GM08714 (cell line): ENCODE measurements around the gene IGF1R.

ENCODE experiments used
- H3K4me3 ChIP-seq: fragments of 200-500 bp; sonication (Bioruptor generic); 2 replicates; pipeline ENCODE4 v1.5.1; 2014; ENCODE audit warnings: mild to moderate bottlenecking, low read length, inconsistent platforms
- ZNF274 ChIP-seq: IDR thresholded peaks from 2 replicates; pipeline ENCODE4 v1.6.1; 2012; ENCODE audit warnings: mild to moderate bottlenecking, low read depth, low read length

IGF1R gene

DNA sequence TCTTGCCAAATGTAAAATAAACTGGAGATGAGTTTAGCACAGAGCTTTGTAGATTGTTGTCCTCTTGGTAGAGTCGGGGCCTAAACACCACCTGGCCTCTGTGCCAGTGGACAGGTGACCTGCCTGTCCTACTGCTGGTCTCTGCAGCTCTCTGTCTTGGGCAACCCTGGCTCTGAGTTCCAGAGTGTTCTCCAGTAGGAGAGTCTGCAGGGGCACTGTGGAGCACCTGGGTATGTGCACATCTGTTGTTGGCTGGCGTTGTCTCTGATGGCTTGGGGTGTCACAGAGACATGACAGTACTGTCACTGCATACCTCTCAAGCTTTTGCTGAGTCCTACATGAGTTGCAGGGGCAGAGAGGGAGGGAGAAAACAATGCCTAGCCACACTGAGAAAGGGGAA, 112.6 kb downstream of the IGF1R start:
- no peak for TF ChIP-seq ZNF274
- H3K4me3 ChIP-seq: no peak overlapping the region

DNA sequence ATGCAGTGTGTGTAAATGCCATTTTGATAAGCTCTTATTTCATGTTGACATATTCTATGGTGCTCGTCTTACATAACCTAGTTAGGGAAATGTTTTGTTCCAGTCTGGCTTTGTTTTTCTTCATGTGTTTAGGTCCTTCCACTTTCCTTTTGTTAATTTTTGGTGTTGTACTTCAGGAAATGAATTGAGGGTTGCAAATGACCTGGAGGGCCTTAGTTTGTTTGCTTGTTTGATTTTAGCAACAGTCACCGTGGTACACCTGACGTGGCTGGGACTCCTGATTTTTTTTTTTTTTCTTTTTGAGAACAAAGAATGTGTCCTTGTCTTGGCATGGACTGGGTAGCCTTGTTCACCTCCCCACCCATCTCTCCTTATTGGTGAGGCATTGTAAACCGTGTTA, 114.8 kb downstream of the IGF1R start:
- H3K4me3 ChIP-seq: no peak overlapping the region
- TF ChIP-seq ZNF274: no peak

DNA sequence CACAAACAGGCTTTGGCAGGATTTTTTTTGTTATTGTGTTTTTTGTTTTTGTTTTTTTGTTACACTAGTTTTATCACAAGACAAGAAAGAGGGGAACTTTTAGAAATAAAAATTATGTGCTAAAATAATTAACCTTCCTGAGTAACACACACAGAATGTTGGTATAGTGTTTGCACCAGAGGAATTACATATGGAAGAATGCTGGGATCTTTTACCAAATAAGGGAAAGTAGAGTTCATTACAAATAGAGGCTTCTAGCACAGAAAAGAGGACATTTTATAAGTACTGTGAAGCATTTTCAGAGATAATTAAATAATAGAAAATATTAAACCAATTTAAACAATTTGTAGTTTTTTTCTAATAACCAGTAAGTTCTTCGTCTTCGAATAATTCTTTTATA, 116.0 kb downstream of the IGF1R start:
- TF ChIP-seq ZNF274: no peak
- no peak overlapping the region for H3K4me3 ChIP-seq

DNA sequence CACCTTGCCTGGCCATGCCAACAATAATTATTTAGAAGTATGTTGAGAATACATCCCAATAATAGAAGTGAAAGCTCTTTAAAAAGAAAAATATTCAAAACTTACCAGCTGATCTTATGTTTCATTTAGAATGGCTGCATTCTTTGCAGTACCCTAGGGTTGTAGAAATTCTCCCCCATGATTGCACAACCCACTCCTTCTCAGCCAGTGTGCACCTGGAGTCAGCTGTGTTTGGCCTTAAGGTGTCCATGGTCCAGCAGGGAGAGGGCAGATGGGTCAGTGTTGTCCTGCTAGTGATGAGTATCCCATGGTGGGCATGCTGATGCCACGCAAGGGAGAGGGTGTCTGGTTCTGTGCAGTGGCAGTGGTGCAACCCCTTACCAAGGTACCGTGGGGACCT, 117.3 kb downstream of the IGF1R start:
- H3K4me3 ChIP-seq: no peak overlapping the region
- TF ChIP-seq ZNF274: no peak

DNA sequence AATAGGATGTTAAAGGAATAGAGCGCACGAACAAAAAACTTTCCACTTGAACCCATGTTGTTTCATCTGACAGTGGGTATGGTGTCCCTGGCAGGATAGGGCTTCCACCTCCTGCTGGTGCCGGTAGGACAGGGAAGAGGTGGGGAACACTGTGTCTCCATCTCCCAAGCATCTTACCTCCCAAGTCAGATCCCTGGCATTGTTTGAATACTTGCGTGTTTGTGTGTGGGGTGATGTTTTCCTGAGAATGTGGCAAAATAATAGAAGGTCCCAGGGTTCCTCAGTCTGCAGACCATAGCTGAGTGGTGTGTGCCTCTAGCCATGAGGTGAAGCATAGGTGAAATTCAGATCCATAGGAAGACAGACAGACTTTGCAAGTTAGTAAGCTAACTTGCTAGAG, 119.4 kb downstream of the IGF1R start:
- no peak overlapping the region for H3K4me3 ChIP-seq
- no peak for TF ChIP-seq ZNF274

DNA sequence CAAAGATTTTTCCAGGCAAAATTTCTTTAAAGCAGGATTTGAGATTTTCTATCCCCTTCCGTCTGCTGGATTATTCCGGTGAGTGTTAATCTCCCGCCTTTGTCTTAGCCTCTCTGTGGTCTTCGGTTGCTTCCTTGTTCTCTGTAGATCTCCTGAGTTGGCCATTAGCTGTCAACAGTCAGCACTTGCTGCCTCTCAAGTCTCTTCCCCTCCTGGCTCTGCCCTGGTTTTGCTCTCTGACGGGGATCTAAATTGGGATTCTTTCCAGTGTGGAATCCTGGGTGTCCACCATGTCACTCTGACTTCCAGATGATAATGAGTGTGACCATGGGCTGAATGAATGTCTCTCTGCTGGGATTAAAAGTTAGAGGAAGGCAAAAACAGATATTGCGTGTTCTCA, 121.5 kb downstream of the IGF1R start:
- no peak overlapping the region for H3K4me3 ChIP-seq
- TF ChIP-seq ZNF274: no peak

DNA sequence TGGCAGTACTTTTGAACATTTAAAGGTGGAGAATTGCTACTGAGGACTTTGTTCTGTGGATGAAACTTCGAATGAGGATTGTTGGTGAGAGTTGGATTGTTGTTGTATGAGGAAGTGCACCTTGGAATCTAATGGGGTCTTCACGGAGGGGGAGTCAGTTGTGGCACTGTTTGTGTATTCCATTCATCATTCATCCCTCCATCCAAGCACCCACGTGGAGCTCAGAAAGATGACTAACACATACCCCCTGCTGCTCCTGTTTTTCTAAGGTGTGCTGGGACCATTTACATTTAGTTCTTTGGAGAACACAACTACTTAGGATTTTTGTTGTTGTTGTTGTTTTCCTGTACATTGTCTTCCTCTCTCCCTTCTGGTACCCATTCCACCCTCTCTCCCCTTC, 122.6 kb downstream of the IGF1R start:
- TF ChIP-seq ZNF274: no peak

DNA sequence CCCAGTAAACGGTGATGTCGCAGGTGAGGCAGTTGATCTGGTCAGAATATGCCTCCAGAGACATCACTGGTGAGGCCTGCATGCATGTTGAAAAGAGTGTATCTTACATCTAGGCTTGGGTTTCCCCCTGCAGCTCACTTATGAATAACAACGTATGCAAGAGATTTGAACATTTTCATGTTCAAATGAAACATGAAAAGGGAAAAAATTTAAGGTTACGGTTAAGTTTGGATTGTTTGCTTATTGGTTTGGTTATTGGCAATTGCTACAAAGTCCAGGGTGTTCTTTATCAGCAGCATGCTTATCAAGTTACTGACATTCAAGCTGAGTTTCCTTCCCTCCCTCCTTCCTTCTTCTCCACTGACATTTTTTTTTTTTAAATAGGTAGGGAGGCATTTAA, 123.2 kb downstream of the IGF1R start:
- no peak overlapping the region for H3K4me3 ChIP-seq
- TF ChIP-seq ZNF274: no peak

More for the DNA sequence above, 122.6 kb downstream of the IGF1R start:
- H3K4me3 ChIP-seq: no peak overlapping the region

DNA sequence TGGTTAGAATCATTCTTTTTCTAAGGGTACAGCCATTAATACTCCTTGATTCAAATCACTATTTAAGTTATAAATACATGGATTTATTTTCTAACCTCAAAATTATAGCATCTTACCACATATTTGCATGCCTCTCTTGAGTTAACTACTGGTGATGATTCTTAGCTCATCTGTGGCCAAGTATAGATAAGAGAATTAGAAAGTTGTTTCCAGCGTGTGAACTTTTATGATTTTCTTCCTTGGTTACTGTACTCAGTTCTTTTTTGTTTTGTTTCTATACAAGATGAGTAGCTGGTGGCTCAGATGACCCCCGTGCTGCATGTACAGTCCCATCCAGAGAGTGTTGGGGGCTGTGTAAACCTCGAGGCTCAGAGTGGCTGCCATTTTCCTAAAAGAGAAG, 124.6 kb downstream of the IGF1R start:
- H3K4me3 ChIP-seq: no peak overlapping the region
- no peak for TF ChIP-seq ZNF274

DNA sequence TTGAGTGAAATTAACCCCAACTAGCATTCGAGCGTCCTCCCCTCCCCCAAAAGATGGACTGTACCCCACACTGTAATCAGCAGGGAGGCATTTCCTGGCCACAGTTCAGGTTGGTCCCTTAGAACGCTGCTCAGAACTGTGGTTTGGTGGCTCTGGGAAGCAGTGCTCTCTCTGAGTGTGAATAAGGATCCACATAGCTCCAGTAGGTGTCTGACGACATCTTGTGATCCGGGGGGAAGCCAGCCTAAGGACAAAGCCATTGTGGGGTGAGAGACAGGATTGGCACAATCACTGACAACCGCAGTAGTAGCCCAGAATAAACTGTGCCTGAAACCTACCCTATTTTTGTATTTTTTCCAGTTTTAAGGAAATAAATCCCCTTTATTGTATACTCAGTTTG, 125.3 kb downstream of the IGF1R start:
- H3K4me3 ChIP-seq: no peak overlapping the region
- TF ChIP-seq ZNF274: no peak

DNA sequence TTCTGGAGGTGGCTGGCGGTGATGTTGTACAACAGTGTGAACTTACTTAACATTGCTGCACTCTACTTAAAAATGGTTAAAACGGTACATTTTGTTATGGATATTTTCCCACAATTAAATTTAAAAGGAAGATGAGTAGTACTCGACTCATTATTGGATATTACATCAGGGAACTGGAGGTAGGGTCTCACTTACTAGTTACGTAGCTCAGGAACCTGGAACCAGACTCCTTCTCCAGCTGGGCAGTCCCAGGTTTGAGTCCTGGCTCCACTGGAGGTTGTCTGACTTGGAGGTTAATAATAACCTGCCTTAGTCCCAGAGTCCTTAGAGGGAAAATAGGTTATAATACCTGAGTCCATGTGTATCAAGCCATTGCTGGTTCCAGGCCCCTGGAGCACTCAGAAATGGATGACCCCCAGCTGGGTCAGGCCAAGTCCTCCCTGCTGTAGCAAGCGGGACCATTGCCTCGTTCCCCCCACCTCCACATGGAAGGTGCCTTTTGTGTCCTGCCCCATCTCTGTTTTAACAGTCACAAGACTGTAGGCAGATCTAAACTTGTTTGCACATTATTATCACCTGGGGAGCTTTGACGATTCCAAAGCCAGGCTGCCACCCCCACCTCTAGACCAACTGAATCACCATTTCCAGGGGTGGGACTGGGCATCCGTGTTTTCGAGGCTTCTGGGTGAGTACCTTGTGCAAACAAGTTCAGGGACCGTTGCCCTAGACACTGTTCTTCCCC, 126.6 kb downstream of the IGF1R start:
- H3K4me3 ChIP-seq: no peak overlapping the region
- no peak for TF ChIP-seq ZNF274

DNA sequence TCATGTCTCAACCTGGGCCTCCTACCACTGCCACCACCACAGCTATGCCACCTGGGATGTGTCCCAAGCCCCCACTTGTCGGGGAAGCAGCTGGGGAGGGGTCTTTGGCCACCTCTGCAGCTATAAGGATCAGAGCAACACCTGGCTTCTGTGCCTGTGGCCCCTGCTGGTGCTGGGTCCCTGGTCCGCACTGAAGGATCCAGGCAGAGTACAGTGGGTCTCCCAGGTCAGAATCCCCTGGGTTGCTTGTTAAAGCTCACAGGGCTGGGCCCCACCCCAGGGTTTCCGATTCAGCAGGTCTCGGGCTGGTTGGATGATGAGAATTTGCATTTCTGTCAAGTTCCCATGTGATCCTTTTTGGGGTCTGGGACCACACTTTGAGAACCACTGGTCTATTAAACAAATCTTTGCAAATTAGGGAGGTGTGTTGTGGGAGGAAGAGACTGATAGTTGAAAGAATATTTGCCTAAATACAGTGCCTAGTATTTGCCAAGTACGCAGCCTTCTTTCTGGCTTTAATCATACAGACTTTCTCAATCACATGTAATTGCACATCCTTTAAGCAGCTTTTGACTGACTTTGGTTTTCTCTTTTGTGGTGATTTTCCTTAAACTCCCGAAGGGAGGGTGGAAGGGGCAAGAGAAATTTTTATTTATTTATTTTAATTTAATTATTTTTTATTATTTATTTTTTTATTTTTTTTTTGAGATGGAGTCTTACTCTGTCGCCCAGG, 127.3 kb downstream of the IGF1R start:
- TF ChIP-seq ZNF274: no peak

DNA sequence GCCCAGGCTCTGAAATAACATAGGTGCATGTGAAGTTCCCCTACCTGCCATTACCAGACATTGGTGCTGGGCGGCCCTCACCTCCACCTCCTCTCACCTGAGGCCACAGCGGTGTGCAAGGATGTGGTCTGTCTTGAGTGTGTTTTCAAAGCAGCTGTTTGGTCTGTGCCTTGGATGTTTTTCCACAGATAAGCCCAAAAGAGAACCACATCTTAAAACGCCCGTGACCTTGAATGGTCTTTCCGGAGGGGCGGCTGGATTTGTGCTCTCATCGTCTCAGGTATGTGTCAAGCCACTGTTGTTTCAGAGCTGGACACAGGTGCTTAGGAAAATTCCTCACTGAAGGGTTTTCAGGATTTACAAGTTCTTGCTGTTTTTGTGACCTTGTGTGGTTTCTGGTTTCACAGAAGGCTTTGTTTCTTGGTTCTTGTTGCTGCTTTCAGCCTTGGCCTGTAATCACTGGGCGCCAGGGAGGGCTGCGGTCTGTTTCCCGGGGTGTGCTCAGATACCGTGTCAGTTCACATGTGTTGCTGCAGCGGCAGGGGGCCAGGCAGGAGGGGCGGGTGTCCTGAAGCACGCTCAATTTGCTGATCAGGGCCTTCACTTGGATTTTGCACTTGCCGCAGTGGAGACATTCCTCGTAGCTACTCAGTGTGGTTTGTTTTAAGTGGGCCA, 128.4 kb downstream of the IGF1R start:
- H3K4me3 ChIP-seq: no peak overlapping the region
- TF ChIP-seq ZNF274: no peak

More for the DNA sequence above, 127.3 kb downstream of the IGF1R start:
- no peak overlapping the region for H3K4me3 ChIP-seq

DNA sequence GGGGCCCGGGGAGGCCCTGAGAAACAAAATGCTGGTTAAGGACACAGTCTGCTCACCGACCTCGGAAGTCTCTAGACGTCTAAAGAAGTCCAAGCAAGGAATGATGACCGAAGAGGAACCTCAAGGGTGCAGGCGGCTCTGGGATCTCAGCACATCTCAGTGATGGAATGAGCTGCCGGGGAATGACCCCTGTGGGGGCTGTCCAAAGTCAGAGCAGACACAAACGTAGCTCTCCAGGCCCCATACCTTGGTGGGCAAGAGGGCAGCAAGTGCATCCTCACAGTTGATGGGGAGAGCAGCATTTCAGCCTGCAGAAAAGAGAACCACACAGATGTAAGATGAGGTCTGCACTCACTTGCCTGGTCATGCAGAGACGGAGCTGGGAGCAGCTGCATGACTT, 129.1 kb downstream of the IGF1R start:
- H3K4me3 ChIP-seq: no peak overlapping the region
- TF ChIP-seq ZNF274: no peak
